Astrocyte of the cerebellum (primary cell): Measurements from ENCODE around the gene HOXD10.

ENCODE experiments used
- DNase-seq: peaks from one replicate; pipeline ENCODE4 v3.0.0-alpha.2; 2011; ENCODE audit warnings: low read depth
- H3K4me3 ChIP-seq: 2 replicates; pipeline ENCODE4 v1.5.1; 2011; ENCODE audit warnings: mild to moderate bottlenecking, low read depth, low read length, moderate library complexity
- in situ Hi-C: cut with HindIII; loops from 2 replicates; pipeline ENCODE4 v1.10.0; 2017; ENCODE audit warnings: low sequenced_read_pairs
- TF ChIP-seq, protein P1 (sequence below): IDR thresholded peaks from 2 replicates; pipeline ENCODE4 v1.5.1; 2012; ENCODE audit warnings: low read length, low read depth, moderate library complexity, mild to moderate bottlenecking; ENCODE audit errors: missing control alignments

The HOXD10 gene

GRCh38 chr2:176103194-176103593 lies 13.4 kb upstream of the HOXD10 start:
- no peak for DNase-seq
- in situ Hi-C loops: loop anchor here (25.0 kb wide), 1 partner anchor 1034 kb away; no protein-coding TSS in a partner anchor
- H3K4me3 ChIP-seq: no peak overlapping the region
- TF ChIP-seq, protein P1, sequence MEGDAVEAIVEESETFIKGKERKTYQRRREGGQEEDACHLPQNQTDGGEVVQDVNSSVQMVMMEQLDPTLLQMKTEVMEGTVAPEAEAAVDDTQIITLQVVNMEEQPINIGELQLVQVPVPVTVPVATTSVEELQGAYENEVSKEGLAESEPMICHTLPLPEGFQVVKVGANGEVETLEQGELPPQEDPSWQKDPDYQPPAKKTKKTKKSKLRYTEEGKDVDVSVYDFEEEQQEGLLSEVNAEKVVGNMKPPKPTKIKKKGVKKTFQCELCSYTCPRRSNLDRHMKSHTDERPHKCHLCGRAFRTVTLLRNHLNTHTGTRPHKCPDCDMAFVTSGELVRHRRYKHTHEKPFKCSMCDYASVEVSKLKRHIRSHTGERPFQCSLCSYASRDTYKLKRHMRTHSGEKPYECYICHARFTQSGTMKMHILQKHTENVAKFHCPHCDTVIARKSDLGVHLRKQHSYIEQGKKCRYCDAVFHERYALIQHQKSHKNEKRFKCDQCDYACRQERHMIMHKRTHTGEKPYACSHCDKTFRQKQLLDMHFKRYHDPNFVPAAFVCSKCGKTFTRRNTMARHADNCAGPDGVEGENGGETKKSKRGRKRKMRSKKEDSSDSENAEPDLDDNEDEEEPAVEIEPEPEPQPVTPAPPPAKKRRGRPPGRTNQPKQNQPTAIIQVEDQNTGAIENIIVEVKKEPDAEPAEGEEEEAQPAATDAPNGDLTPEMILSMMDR: no peak

- TF ChIP-seq, protein P1: no peak
- in situ Hi-C loops: loop anchor here (25.0 kb wide), 1 partner anchor 1033 kb away; no protein-coding TSS in a partner anchor
- H3K4me3 ChIP-seq: no peak overlapping the region
- no peak for DNase-seq
These were observed 12.7 kb upstream of the HOXD10 start for GRCh38 chr2:176103742-176104315.

DNA sequence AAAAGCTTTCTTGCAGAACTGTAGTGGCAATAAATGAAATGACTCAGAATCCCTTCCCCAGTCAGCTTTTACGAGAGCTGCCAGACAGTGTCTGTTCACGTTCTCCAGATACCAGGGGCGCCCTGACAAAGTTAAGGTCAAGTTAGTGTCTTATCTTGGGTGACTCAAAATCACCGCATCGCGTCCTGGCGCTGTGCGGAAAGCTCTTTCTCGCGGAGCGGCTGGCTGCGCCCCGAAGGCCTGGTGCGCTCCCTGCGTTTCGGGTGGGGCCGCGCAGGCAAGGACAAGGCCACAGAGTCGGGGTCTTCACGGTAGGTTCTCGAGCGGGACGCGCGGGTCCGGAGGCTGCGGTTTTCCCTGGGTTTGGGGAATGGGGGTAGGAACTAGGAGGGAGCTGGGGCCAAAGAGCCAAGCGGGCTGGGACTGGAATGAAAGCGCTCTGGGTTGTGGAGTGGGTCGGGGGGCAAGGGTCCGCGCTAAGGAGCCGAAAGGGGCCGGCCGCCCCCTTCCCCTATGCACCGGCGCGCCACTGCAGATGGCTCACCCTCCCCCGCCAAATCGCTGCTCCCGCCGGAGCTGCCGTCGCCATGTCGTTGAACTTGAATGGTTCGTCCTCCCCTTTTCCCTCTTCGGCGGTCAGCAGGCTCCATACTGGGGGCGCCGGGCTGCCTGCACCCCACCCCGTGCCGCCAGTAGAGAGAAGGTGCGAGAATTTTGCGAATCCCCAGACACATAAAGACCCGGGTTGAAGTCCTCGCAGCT lies 12.1 kb upstream of the HOXD10 start:
- no peak for DNase-seq
- H3K4me3 ChIP-seq: no peak overlapping the region
- TF ChIP-seq, protein P1: no peak
- in situ Hi-C loops: loop anchor here (25.0 kb wide), 1 partner anchor 1033 kb away; no protein-coding TSS in a partner anchor

DNA sequence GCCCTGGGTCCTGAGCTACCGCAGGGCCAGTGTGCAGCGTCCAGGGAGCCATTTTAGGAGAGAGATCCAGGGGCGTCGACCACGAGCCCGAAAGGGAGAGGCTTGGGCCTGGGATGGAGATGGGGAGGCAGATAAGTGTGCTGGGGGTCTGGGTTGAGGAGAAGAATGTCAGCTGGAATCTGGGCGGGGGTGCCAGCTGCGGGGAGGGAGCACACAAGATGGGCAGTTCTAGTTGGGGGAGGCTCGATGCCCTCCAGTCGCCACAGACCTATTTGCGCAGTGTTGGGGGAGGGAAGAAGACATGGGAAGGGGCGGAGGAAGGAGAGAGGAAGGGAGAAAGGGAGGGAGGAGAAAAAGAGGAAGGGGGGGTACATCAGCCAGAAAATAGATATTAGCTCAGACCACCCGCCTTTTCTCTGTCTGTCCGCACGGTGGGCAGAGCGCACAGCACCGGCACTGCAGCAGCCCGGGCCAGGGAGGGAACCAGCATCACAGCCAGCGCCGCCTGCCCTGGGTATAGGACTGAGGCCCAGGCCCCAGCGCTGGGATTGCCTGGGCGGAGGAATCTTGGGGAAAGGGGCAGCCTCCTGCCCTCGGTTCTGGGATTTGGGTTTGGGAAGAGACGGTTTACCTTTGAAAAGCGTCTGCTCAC lies 11.4 kb upstream of the HOXD10 start:
- no peak overlapping the region for H3K4me3 ChIP-seq
- DNase-seq: no peak
- in situ Hi-C loops: loop anchor here (25.0 kb wide), 1 partner anchor 1032 kb away; no protein-coding TSS in a partner anchor
- TF ChIP-seq, protein P1: no peak

DNA sequence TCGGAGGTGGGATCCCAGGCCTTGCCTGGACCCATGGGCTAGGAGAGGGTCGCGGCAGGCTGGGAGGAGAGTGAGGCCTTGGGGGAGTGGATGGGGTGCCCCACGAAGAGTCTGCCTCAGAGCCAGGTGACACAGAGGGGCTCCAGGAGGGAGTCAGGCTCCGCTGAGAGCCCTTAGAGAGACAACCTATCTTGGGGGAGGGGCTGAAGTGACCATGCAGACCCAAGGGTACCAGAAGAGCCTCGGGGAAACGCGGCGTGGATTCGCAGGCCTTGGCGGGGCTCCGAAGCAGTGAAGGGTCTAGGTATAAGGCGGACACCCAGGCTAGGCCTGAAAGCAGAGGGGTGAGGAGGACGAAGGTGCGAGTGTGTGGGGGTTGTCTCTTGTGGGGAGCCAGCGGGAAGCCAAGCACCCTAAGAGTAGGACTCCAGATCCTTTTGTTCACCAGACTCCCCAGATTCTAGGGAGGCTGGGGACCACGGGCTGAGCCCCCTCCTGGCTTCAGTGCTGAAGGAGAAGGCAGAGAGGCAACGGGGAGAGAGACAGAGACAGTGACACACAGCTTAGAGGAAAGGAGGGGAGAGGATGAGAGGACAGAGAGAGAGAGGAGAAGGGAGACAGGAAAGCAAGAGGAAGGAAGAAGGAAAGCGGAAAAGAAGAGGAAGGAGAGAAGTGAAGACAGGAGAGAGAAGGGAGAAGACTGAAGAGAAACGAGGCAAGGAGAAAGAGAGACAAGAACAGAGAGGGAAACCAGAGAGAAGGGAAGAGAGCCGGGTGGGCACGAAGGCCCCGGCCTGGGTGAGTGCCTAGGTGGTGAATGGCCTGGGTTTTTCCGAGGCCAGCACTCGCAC lies 10.6 kb upstream of the HOXD10 start:
- no peak overlapping the region for H3K4me3 ChIP-seq
- TF ChIP-seq, protein P1: no peak
- in situ Hi-C loops: loop anchor here (25.0 kb wide), 1 partner anchor 1031 kb away; no protein-coding TSS in a partner anchor
- no peak for DNase-seq
